ENCODE results near the gene DHX34.

DHX34 gene

DNA sequence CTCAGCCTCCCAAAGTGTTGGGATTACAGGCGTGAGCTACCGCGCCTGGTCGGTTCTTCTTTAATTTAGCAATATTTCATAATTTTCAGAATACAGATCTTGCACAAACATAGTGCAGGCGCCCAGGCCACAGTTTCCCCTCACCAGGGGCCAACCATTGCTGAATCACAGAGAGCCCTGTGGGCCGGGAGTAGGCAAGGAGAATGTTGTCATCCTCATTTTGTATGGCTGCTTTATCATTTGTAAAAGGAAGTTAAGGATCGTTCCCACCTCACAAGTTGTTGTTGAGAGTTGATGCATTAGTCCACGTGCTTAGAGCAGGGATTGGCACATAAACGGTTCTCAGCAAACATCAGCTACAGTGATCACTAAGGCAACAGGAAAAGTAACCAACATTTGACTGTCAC lies 40.0 kb downstream of the DHX34 start:
- H3K4me1 ChIP-seq (ENCODE audit: control insufficient read depth, insufficient read depth, low read length), result no peaks in the 10 kb centered on the region
- H3K4me3 ChIP-seq (ENCODE audit: insufficient read depth, low read depth, low read length), result no peak overlapping the region
- no peaks in the 10 kb centered on the region for H3K27me3 ChIP-seq (ENCODE audit: control insufficient read depth, insufficient read depth, low read length, poor library complexity, severe bottlenecking)
- 87 to 95% methylated on average over 9 of the region's 9 CpGs for WGBS, 2 experiments
- no peaks in the 10 kb centered on the region for H3K36me3 ChIP-seq (ENCODE audit: control insufficient read depth, insufficient read depth, low read length)
- H3K27ac ChIP-seq (ENCODE audit: insufficient read depth, low read depth, low read length, poor library complexity, severe bottlenecking), result no peak overlapping the region
- no peaks in the 10 kb centered on the region for H3K9me3 ChIP-seq (ENCODE audit: control insufficient read depth, low read length)

DNA sequence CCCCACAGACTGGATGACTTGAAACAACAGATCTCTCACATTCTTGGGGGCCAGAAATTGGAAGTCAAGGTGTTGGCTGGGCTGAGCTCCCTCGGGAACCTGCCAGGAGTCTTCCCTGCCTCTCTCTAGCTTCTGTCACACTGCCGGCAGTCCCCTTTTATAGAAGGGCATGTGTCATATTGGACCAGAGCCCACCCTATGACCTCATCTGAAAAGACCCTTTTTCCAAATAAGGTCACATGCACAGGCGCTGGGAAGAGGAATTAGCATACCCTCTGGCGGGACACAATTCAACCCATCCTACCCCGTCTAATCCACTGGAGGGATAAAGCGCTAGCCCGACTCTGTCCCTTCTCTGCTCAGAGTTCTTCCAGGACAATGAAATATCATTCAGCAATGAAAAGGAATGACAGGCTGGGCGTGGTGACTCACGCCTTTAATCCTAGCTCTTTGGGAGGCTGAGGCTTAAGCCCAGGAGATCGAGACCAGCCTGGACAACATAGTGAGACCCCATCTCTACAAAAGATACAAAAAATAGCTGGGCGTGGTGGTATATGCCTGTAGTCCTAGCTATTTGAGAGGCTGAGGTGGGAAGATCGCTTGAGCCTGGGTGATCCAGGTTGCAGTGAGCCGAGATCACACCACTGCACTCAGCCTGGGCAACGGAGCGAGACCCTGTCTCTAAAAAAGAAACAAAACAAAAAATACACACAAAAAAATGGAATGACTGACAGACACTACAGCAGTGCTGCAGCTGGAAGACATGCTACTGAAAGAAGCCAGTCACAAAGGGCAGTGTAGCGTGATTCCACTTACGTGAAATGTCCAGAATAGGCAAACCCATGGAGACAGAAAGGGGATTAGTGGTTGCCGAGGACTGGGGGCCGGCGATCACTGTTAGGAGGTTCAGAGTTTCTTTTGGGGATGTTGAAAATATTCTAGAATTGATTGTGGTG lies 41.7 kb downstream of the DHX34 start:
- 88 to 89% methylated on average over 20 of the region's 20 CpGs for WGBS, 2 experiments
- Histone ChIP-seq H3K9me3 (ENCODE audit: control insufficient read depth, low read length) (no peaks in the 10 kb centered on the region), H3K4me1 (ENCODE audit: control insufficient read depth, insufficient read depth, low read length) (no peaks in the 10 kb centered on the region), H3K36me3 (ENCODE audit: control insufficient read depth, insufficient read depth, low read length) (no peaks in the 10 kb centered on the region), H3K27ac (ENCODE audit: insufficient read depth, low read depth, low read length, poor library complexity, severe bottlenecking) (no peak overlapping the region), H3K27me3 (ENCODE audit: control insufficient read depth, insufficient read depth, low read length, poor library complexity, severe bottlenecking) (no peaks in the 10 kb centered on the region), H3K4me3 (ENCODE audit: insufficient read depth, low read depth, low read length) (no peak overlapping the region)

DNA sequence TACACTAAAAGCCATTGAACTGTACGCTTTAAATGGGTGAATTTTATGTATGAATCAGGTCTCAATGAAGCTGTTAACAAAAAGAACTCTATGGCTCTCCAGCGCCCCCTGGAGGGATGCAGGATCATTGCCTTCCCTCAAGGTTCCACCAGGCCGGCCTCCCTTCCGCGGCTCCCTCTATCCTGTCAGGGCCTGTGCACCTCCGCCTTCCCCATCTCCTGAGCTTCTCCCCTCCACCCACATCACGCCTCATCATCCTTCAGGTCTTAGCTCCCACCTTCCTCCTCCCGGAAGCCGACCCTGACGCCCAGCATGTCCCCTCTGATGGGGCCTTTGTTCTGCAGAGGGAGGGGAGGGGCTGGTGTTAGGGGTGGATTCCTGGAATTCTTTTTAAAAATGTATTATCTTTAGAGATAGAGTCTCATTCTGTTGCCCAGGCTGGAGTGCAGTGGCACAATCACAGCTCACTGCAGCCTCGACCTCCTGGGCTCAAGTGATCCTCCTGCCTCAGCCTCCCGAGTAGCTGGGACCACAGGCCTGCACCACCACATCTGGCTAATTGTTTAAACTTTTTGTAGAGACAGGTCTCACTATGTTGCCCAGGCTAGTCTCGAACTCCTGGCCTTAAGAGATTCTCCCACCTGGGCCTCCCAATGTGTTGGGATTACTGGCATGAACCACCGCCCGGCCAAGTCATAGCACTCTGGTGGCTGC lies 42.6 kb downstream of the DHX34 start:
- H3K4me3 ChIP-seq (ENCODE audit: insufficient read depth, low read depth, low read length), result no peak overlapping the region
- 42 to 45% methylated on average over 12 to 15 of the region's 15 CpGs for WGBS, 2 experiments
- no peaks in the 10 kb centered on the region for H3K9me3 ChIP-seq (ENCODE audit: control insufficient read depth, low read length)
- H3K4me1 ChIP-seq (ENCODE audit: control insufficient read depth, insufficient read depth, low read length), result no peaks in the 10 kb centered on the region
- no peaks in the 10 kb centered on the region for H3K36me3 ChIP-seq (ENCODE audit: control insufficient read depth, insufficient read depth, low read length)
- H3K27me3 ChIP-seq (ENCODE audit: control insufficient read depth, insufficient read depth, low read length, poor library complexity, severe bottlenecking), result no peaks in the 10 kb centered on the region
- no peak overlapping the region for H3K27ac ChIP-seq (ENCODE audit: insufficient read depth, low read depth, low read length, poor library complexity, severe bottlenecking)

DNA sequence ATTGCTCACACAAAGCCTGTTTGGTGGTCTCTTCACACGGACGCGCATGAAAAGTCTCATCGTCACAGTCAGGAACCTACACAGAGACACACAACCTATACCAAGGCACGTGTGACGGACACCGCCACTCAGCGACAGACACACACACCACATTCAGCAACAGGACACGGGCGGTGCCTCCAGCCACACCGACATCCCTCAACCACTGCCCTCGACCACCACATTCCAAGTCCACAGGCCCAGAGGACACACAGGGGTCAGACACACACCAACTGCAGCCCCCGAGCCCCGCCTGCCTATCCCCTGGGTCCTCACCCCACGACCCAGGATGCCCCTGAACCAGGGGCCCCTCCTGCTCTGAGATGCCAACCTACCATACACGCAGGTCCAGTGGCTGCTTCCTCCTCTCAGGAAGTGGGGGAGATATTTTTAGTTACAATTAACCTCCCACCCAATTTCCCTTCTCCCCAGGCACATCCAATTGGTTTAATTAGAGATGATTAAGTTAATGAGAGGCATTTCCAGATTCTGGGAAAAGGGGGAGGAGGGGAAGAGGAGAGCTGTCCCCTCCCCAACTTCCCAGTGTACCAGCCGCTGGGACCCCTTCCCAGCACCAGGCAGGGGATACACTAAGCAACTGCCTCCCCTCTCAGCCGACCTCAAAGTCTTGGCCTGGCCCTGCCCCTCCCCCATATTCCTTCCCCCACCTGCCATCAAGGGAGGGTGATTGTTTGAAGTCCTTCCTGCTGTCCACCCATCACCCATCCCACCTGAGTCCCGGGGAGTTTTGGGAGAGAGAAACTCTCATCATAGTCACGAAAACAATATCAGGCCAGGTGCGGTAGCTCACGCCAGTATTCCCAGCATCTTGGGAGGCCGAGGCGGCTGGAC lies 49.8 kb downstream of the DHX34 start:
- no peak overlapping the region for H3K27ac ChIP-seq (ENCODE audit: insufficient read depth, low read depth, low read length, poor library complexity, severe bottlenecking)
- no peaks in the 10 kb centered on the region for H3K36me3 ChIP-seq (ENCODE audit: control insufficient read depth, insufficient read depth, low read length)
- no peaks in the 10 kb centered on the region for H3K9me3 ChIP-seq (ENCODE audit: control insufficient read depth, low read length)
- 51 to 57% methylated on average over 23 to 24 of the region's 24 CpGs for WGBS, 2 experiments
- no peak overlapping the region for H3K4me3 ChIP-seq (ENCODE audit: insufficient read depth, low read depth, low read length)
- no peaks in the 10 kb centered on the region for H3K27me3 ChIP-seq (ENCODE audit: control insufficient read depth, insufficient read depth, low read length, poor library complexity, severe bottlenecking)
- H3K4me1 ChIP-seq (ENCODE audit: control insufficient read depth, insufficient read depth, low read length), result no peaks in the 10 kb centered on the region

DNA sequence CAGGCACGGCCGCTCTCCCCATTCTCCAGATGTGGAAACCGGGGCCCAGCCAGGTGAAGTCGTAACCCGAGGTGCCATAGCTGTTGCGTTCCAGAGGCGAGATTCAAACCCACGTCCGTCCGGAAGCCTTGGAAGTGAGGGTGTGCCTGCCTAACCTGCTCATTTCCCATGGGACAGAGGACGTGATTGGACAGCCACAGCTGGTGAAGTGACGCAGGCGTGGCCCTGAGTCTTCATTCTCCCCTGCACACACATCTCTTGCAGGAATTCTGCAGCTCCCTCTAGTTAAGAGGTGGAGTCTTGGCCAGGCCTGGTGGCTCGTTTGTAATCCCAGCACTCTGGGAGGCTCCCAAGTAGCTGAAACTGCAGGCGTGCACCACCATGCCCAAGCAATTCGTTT lies 53.4 kb downstream of the DHX34 start:
- Histone ChIP-seq H3K27me3 (ENCODE audit: control insufficient read depth, insufficient read depth, low read length, poor library complexity, severe bottlenecking) (no peaks in the 10 kb centered on the region), H3K4me3 (ENCODE audit: insufficient read depth, low read depth, low read length) (no peak overlapping the region), H3K27ac (ENCODE audit: insufficient read depth, low read depth, low read length, poor library complexity, severe bottlenecking) (no peak overlapping the region), H3K36me3 (ENCODE audit: control insufficient read depth, insufficient read depth, low read length) (no peaks in the 10 kb centered on the region), H3K4me1 (ENCODE audit: control insufficient read depth, insufficient read depth, low read length) (peaks cover 4% of the 10 kb centered on the region), H3K9me3 (ENCODE audit: control insufficient read depth, low read length) (no peaks in the 10 kb centered on the region)
- 92 to 94% methylated on average over 16 of the region's 16 CpGs for WGBS, 2 experiments

DNA sequence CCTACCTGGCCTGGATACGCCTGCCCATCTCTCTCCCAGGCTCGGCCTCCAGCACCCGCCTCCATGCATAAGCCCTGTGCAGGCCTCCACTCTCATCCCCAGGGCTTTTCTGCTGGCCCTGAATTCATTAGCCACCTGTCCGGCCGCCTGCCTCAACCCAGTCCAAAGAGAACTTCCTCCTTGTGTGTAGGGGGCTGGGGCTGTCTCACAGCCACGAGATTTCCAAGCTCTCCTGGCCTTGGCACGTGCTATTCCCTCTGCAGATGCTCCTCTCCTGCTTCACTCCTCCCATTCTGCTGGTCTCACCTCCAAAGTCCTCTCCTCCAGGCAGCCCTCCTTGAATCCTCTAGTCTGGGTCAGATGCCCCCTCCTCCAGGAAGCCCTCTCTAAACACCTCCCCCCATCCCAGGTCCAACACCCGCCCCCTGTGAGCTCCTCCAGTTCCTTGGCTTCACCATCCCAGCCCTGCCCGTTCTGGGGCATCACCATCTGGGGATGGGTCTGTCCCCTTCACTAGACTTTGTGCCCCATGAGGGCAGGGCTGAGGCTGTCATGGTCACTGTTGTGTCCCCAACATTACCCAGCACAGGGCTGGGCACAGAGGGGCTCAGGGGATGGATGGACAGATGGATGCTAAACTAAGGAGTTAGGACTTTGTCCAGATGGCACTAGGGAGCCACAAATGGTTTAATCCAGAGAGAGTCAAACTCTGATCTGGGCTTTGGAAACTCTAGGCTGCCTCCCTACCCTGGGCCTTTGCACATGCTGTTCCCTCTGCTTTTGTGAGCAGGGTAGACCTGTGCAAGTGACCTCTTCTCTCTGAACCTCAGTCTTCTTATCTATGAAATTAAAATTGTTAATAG lies 55.5 kb downstream of the DHX34 start:
- no peak overlapping the region for H3K4me3 ChIP-seq (ENCODE audit: insufficient read depth, low read depth, low read length)
- 88 to 90% methylated on average over 9 of the region's 9 CpGs for WGBS, 2 experiments
- no peaks in the 10 kb centered on the region for H3K27me3 ChIP-seq (ENCODE audit: control insufficient read depth, insufficient read depth, low read length, poor library complexity, severe bottlenecking)
- H3K36me3 ChIP-seq (ENCODE audit: control insufficient read depth, insufficient read depth, low read length), result no peaks in the 10 kb centered on the region
- H3K9me3 ChIP-seq (ENCODE audit: control insufficient read depth, low read length), result no peaks in the 10 kb centered on the region
- no peak overlapping the region for H3K27ac ChIP-seq (ENCODE audit: insufficient read depth, low read depth, low read length, poor library complexity, severe bottlenecking)
- H3K4me1 ChIP-seq (ENCODE audit: control insufficient read depth, insufficient read depth, low read length), result peaks cover 4% of the 10 kb centered on the region

DNA sequence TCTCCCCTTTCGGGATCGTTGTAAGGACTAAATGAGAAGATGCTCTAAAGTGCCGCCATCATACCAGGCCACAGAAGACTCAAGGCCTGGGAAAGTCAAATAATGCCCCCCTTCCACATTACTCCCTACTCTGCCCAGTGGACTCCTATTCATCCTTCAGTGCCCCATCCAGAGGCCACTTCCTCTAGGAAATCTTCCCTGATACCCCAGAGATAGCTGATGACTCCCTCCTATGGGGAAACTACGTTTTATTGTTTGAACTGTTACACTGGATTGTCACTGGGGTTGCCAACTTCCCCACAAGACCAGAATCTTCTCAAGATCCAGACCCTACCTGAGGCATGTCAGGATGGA lies 56.1 kb downstream of the DHX34 start:
- Histone ChIP-seq H3K27ac (ENCODE audit: insufficient read depth, low read depth, low read length, poor library complexity, severe bottlenecking) (no peak overlapping the region), H3K4me1 (ENCODE audit: control insufficient read depth, insufficient read depth, low read length) (peaks cover 4% of the 10 kb centered on the region), H3K27me3 (ENCODE audit: control insufficient read depth, insufficient read depth, low read length, poor library complexity, severe bottlenecking) (no peaks in the 10 kb centered on the region), H3K9me3 (ENCODE audit: control insufficient read depth, low read length) (no peaks in the 10 kb centered on the region), H3K36me3 (ENCODE audit: control insufficient read depth, insufficient read depth, low read length) (no peaks in the 10 kb centered on the region), H3K4me3 (ENCODE audit: insufficient read depth, low read depth, low read length) (no peak overlapping the region)
- WGBS, 2 experiments, result 92 to 94% methylated on average over 4 of the region's 4 CpGs

DNA sequence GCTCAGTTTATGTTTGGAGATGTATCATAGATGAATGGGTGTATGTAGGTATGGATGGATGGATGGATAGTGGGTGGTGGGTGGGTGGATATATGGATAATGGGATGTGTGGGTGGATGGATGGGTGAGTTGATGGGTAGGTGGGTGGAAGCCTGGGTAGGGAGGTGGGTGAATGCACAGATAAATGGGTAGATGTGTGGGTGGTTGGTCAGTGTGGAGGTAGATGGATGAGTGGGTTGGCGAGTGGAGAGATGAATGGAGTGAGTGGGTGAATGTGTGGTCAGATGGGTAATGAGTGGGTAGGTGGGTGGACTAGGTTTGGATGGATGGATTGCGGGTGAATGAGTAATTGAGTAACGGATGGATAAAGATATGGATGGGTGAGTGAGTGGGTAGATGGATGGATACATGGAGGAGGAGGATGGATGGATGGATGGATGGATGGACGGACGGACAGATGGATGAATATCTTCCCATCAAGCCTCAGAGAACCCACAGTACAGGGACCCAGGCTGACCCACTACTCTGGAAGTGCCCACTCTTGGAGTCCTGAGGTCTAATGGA lies 56.8 kb downstream of the DHX34 start:
- peaks cover 4% of the 10 kb centered on the region for H3K4me1 ChIP-seq (ENCODE audit: control insufficient read depth, insufficient read depth, low read length)
- no peaks in the 10 kb centered on the region for H3K36me3 ChIP-seq (ENCODE audit: control insufficient read depth, insufficient read depth, low read length)
- no peak overlapping the region for H3K27ac ChIP-seq (ENCODE audit: insufficient read depth, low read depth, low read length, poor library complexity, severe bottlenecking)
- no peaks in the 10 kb centered on the region for H3K27me3 ChIP-seq (ENCODE audit: control insufficient read depth, insufficient read depth, low read length, poor library complexity, severe bottlenecking)
- H3K4me3 ChIP-seq (ENCODE audit: insufficient read depth, low read depth, low read length), result no peak overlapping the region
- no peaks in the 10 kb centered on the region for H3K9me3 ChIP-seq (ENCODE audit: control insufficient read depth, low read length)
- WGBS, 2 experiments, result 92 to 93% methylated on average over 5 of the region's 5 CpGs

DNA sequence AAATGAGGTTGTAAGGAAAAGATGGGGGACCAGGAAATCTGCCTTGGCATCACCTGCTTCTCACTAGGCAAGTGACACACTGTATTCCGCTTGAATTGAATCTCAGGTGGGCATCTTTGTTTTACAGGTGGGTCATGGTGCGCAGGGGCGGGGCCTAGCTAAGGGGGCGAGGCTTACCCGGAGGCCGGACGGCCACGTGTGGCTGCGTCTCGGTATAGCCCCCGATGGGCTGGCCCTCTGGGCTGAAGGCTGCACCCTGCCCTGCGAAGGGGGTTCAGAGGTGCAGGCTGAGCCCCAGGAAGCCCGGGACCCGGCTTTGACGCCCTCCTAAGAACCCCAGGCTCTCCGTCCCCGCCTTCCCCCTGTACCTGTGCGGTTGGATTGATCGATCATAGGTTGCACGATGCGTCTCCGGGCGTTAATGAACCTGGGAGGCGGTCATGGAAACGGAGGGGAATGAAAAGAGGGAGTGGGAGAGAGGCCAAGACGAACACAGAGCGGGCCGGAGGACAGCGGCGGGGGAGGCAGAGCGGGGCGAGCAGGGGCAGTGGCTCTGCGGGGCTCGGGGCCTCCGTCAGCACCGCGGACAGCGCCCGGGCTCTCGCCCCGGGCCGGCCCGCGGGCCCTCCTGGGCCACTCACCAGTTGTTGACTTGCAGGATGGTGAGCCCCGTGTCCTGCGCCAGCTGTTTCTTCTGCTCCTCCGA lies 57.7 kb downstream of the DHX34 start:
- no peaks in the 10 kb centered on the region for H3K9me3 ChIP-seq (ENCODE audit: control insufficient read depth, low read length)
- no peaks in the 10 kb centered on the region for H3K36me3 ChIP-seq (ENCODE audit: control insufficient read depth, insufficient read depth, low read length)
- 34 to 40% methylated on average over 47 of the region's 47 CpGs for WGBS, 2 experiments
- H3K4me1 ChIP-seq (ENCODE audit: control insufficient read depth, insufficient read depth, low read length), result peaks cover 4% of the 10 kb centered on the region
- no peaks in the 10 kb centered on the region for H3K27me3 ChIP-seq (ENCODE audit: control insufficient read depth, insufficient read depth, low read length, poor library complexity, severe bottlenecking)
- no peak overlapping the region for H3K27ac ChIP-seq (ENCODE audit: insufficient read depth, low read depth, low read length, poor library complexity, severe bottlenecking)
- no peak overlapping the region for H3K4me3 ChIP-seq (ENCODE audit: insufficient read depth, low read depth, low read length)
